Keratinocyte (primary cell): ENCODE measurements around the gene ETF1. TPM values are rescaled to one million over a fixed set of nuclear protein-coding genes. Genes with fewer than 3 reads are reported as not detected.

Source experiments
- DNase-seq: peaks from one replicate; pipeline ENCODE4 v3.0.0-alpha.2; 2011; ENCODE audit warnings: low read depth, missing footprints, low spot score
- FAIRE-seq: peaks from 2 replicates; lab custom pipeline; 2011; peaks lifted over from hg19 to GRCh38; lab: Jason Lieb, UNC
- H2AFZ ChIP-seq: 2 replicates; pipeline ENCODE4 v1.6.0; 2012; ENCODE audit warnings: low read length, control low read depth, inconsistent platforms; ENCODE audit not compliant: control insufficient read depth
- H3K27ac ChIP-seq: 2 replicates; pipeline ENCODE4 v1.5.1; 2011; ENCODE audit warnings: low read length; ENCODE audit not compliant: control insufficient read depth, insufficient read depth
- H3K27me3 ChIP-seq: 3 replicates; pipeline ENCODE4 v1.6.0; 2011; ENCODE audit warnings: low read length; ENCODE audit not compliant: control insufficient read depth, insufficient read depth; ENCODE audit errors: extremely low read depth
- H3K36me3 ChIP-seq, 2 experiments: 2 replicates in 1 of 2; 3 replicates in 1 of 2; pipeline ENCODE4 v1.5.1; 2011; ENCODE audit warnings: low read length in 2 of 2, mild to moderate bottlenecking in 1 of 2; ENCODE audit not compliant: control insufficient read depth in 2 of 2, insufficient read depth in 2 of 2; ENCODE audit errors: extremely low read depth in 1 of 2
- H3K4me1 ChIP-seq: 3 replicates; pipeline ENCODE4 v1.5.1; 2011; ENCODE audit warnings: low read length; ENCODE audit not compliant: control insufficient read depth, insufficient read depth; ENCODE audit errors: extremely low read depth
- H3K4me2 ChIP-seq: 3 replicates; pipeline ENCODE4 v1.6.0; 2011; ENCODE audit warnings: low read depth, low read length; ENCODE audit not compliant: control insufficient read depth, insufficient read depth; ENCODE audit errors: extremely low read depth
- H3K4me3 ChIP-seq, 3 experiments: fragments of 200-600 bp in 1 of 3; sonication (generic) in 1 of 3; 2 replicates in 2 of 3; 3 replicates in 1 of 3; pipeline ENCODE4 v1.5.1; 2011 to 2016; ENCODE audit warnings: low read length in 3 of 3, mild to moderate bottlenecking in 3 of 3, control low read depth in 2 of 3, inconsistent platforms in 1 of 3, low read depth in 1 of 3, mixed read lengths in 1 of 3, mixed run types in 1 of 3, moderate library complexity in 1 of 3; ENCODE audit not compliant: control insufficient read depth in 2 of 3, insufficient read depth in 2 of 3; ENCODE audit errors: extremely low read depth in 1 of 3
- H3K79me2 ChIP-seq: 2 replicates; pipeline ENCODE4 v1.6.0; 2012; ENCODE audit warnings: low read length; ENCODE audit not compliant: control insufficient read depth, insufficient read depth
- H3K9ac ChIP-seq: 3 replicates; pipeline ENCODE4 v1.6.0; 2011; ENCODE audit warnings: low read length; ENCODE audit not compliant: control insufficient read depth, insufficient read depth; ENCODE audit errors: extremely low read depth
- H3K9me1 ChIP-seq: 3 replicates; pipeline ENCODE4 v1.6.0; 2011; ENCODE audit warnings: low read length; ENCODE audit not compliant: control insufficient read depth, insufficient read depth; ENCODE audit errors: extremely low read depth
- H3K9me3 ChIP-seq: 2 replicates; pipeline ENCODE4 v1.5.1; 2012; ENCODE audit warnings: low read depth, low read length; ENCODE audit not compliant: control insufficient read depth
- H4K20me1 ChIP-seq: 3 replicates; pipeline ENCODE4 v1.6.0; 2011; ENCODE audit warnings: low read length; ENCODE audit not compliant: control insufficient read depth, insufficient read depth; ENCODE audit errors: extremely low read depth
- EZH2 ChIP-seq: IDR thresholded peaks from one replicate; pipeline ENCODE4 v1.6.1; 2012; ENCODE audit warnings: inconsistent platforms, mild to moderate bottlenecking, low read length, moderate library complexity
- dilution Hi-C: fragments of 300-500 bp; cut with MboI; formaldehyde crosslinking; loops from one replicate; pipeline ENCODE4 v1.7.0; 2020; ENCODE audit warnings: low sequenced_read_pairs; ENCODE audit not compliant: extremely low pct_ligation_motif_present
- polyA plus RNA-seq, 5 experiments: library from polyadenylated mRNA; depleted of rRNA in 3 of 5; stranded (reverse) in 3 of 5; stranded (forward) in 1 of 5; unstranded in 1 of 5; fragments of >200 nt; gene quantifications; 1 replicate in 1 of 5; 2 replicates in 3 of 5; 3 replicates in 1 of 5; pipeline versions ENCODE4 v1.2.1 to v1.2.3, GENCODE V29; 2011 to 2012; ENCODE audit warnings: missing spikeins in 2 of 5, low read depth in 1 of 5, low replicate concordance in 1 of 5
- TF ChIP-seq, protein P1 (sequence below), 3 experiments: IDR thresholded peaks in 1 of 3; conservative IDR thresholded peaks in 1 of 3; optimal IDR thresholded peaks in 1 of 3; 2 replicates in 2 of 3; 3 replicates in 1 of 3; pipeline versions ENCODE3 to v1.5.1; 2011; ENCODE audit warnings: low read length in 3 of 3, mild to moderate bottlenecking in 3 of 3, moderate library complexity in 2 of 3, control low read depth in 1 of 3, inconsistent platforms in 1 of 3; ENCODE audit not compliant: insufficient read depth in 2 of 3; ENCODE audit errors: extremely low read depth in 1 of 3

Gene ETF1
- polyA plus RNA-seq, 1 donor (not counting 4 experiments of a cell fraction or from before 2014, with no cell fraction given), result 137 TPM

DNA sequence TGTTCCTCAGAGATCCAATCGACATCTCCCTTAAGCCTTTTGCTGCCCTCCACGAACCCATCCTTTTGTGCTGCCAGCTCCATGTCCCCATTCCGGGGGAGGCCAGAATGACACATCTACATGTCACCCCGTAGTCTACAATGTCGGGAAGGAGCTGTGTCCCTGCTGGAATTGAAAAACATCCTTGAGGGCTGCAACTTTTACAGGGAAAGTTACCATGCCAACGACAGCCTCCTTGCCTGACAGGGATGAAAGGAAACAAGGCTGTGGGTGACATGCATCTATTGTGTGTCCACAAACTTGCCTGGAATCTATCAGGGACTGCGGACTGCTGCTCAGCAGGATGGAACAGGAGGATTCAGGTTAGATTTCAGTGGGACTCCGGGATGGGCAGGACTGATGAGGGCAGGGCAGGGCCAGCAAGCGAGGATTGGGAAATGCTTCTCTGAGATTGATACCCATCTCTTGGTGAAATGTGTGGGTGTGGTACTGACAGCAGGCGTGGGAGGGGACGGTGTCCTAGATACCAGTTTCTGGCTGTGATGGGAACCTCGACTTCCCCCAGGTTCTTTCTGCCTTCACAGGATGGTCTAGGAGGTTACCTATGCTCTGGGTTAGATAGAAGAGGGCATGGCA, 52.3 kb downstream of the ETF1 start:
- TF ChIP-seq EZH2, result no peak
- TF ChIP-seq, protein P1, sequence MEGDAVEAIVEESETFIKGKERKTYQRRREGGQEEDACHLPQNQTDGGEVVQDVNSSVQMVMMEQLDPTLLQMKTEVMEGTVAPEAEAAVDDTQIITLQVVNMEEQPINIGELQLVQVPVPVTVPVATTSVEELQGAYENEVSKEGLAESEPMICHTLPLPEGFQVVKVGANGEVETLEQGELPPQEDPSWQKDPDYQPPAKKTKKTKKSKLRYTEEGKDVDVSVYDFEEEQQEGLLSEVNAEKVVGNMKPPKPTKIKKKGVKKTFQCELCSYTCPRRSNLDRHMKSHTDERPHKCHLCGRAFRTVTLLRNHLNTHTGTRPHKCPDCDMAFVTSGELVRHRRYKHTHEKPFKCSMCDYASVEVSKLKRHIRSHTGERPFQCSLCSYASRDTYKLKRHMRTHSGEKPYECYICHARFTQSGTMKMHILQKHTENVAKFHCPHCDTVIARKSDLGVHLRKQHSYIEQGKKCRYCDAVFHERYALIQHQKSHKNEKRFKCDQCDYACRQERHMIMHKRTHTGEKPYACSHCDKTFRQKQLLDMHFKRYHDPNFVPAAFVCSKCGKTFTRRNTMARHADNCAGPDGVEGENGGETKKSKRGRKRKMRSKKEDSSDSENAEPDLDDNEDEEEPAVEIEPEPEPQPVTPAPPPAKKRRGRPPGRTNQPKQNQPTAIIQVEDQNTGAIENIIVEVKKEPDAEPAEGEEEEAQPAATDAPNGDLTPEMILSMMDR (optimal IDR thresholded peaks at IDR 0.05 in 1 of 3, IDR thresholded peaks at IDR 0.05 in 1 of 3, conservative IDR thresholded peaks at IDR 0.05 in 1 of 3; ENCODE audit: extremely low read depth in 1 of 3, insufficient read depth in 2 of 3, low read length in 3 of 3), result no peak
- dilution Hi-C loops, result no loop called here
- no peaks in the 10 kb centered on the region for H3K79me2 ChIP-seq
- peak overlapping the region in 1 of 3 experiments; percentile 61 for H3K4me3 ChIP-seq
- no peaks in the 10 kb centered on the region for H3K27me3 ChIP-seq
- no peak overlapping the region for H3K27ac ChIP-seq
- H2AFZ ChIP-seq, result no peak overlapping the region
- no peaks in the 10 kb centered on the region for H3K9me1 ChIP-seq
- DNase-seq (no peak), FAIRE-seq (no peak)
- no peaks in the 10 kb centered on the region for H3K36me3 ChIP-seq
- H3K4me2 ChIP-seq, result peak overlapping the region; percentile 29
- H4K20me1 ChIP-seq, result no peaks in the 10 kb centered on the region
- H3K9me3 ChIP-seq, result no peaks in the 10 kb centered on the region
- H3K9ac ChIP-seq, result no peak overlapping the region
- peaks cover 53% of the 10 kb centered on the region for H3K4me1 ChIP-seq

DNA sequence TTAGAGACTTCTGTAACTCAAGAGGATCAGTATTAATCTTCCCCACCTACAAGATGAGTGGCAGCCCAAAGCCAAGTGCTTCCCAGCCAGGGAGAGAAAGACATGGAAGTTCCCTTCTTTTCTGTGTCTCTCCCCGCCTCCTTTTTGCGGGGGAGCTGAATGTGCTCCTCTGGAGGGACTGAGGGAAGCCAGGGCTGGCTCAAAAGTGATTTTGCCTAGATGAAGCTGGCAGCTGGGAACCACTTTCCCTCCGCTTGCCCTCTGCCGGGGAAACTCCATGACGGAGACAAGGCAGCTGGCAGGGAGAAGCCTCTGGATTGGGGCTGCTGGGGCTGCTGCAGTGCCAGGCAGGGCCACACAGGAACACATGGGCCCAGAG, 53.4 kb downstream of the ETF1 start:
- Histone ChIP-seq H3K9ac (no peak overlapping the region), H4K20me1 (no peaks in the 10 kb centered on the region), H3K9me1 (no peaks in the 10 kb centered on the region), H3K27me3 (no peaks in the 10 kb centered on the region), H3K4me1 (peaks cover 53% of the 10 kb centered on the region), H3K27ac (no peak overlapping the region), H3K9me3 (no peaks in the 10 kb centered on the region), H3K4me2 (no peak overlapping the region), H3K79me2 (no peaks in the 10 kb centered on the region), H3K36me3 (no peaks in the 10 kb centered on the region), H2AFZ (no peak overlapping the region), H3K4me3 (no peak overlapping the region)
- FAIRE-seq (no peak), DNase-seq (no peak)
- dilution Hi-C loops, result no loop called here
- no peak for TF ChIP-seq EZH2
- TF ChIP-seq, protein P1 (optimal IDR thresholded peaks at IDR 0.05 in 1 of 3, IDR thresholded peaks at IDR 0.05 in 1 of 3, conservative IDR thresholded peaks at IDR 0.05 in 1 of 3; ENCODE audit: extremely low read depth in 1 of 3, insufficient read depth in 2 of 3, low read length in 3 of 3), result no peak
